WTC11 (cell line): ENCODE data around the gene GABRB3. TPM values are rescaled to one million over a fixed set of nuclear protein-coding genes. Genes with fewer than 3 reads are reported as not detected.

Experiments
- ATAC-seq: fragments of 200-7000 bp; cut with Tn5 transposase; 2 replicates; pipeline ENCODE4 v1.10.0; 2021; ENCODE audit warnings: mild to moderate bottlenecking, moderate library complexity
- CTCF ChIA-PET: fragments of 300-600 bp; sonication (Branson Sonifier 250); formaldehyde crosslinking; loops from one replicate; lab custom pipeline; 2021; ENCODE audit warnings: antibody characterized with exemption; lab: Charles Lee
- POLR2A ChIA-PET: fragments of 350-600 bp; sonication (Branson Sonifier 250); formaldehyde crosslinking; loops from one replicate; lab custom pipeline; 2021; ENCODE audit warnings: antibody characterized with exemption; lab: Charles Lee
- DNase-seq: peaks from one replicate; pipeline ENCODE4 v3.0.0; 2021; ENCODE audit warnings: low spot score
- H3K27ac Mint-ChIP-seq: 2 replicates; pipeline ENCODE4 v1.8.0; 2021; ENCODE audit warnings: mixed read lengths
- H3K27me3 Mint-ChIP-seq: 2 replicates; pipeline ENCODE4 v1.8.0; 2021; ENCODE audit warnings: low read depth, mild to moderate bottlenecking, moderate library complexity, mixed read lengths
- H3K36me3 Mint-ChIP-seq: 2 replicates; pipeline ENCODE4 v1.8.0; 2021; ENCODE audit warnings: mixed read lengths
- H3K4me1 Mint-ChIP-seq: 2 replicates; pipeline ENCODE4 v1.8.0; 2022; ENCODE audit warnings: mixed read lengths
- H3K4me3 Mint-ChIP-seq: 2 replicates; pipeline ENCODE4 v1.8.0; 2021; ENCODE audit warnings: mild to moderate bottlenecking, moderate library complexity, mixed read lengths
- H3K9me3 Mint-ChIP-seq: 2 replicates; pipeline ENCODE4 v1.8.0; 2021; ENCODE audit warnings: mixed read lengths
- ARID4B ChIP-seq: sonication (generic); formaldehyde crosslinking; IDR thresholded peaks from 2 replicates; pipeline ENCODE4 v1.8.0; 2023; ENCODE audit warnings: missing genetic modification reagents, mild to moderate bottlenecking, borderline replicate concordance
- ATF1 ChIP-seq: sonication (generic); formaldehyde crosslinking; IDR thresholded peaks from 2 replicates; pipeline ENCODE4 v1.8.1; 2023; ENCODE audit warnings: mild to moderate bottlenecking, moderate library complexity, missing genetic modification reagents
- ERG ChIP-seq: fragments of 250-450 bp; sonication (Bioruptor Pico); IDR thresholded peaks from 2 replicates; pipeline ENCODE4 v1.8.0; 2021; ENCODE audit warnings: mild to moderate bottlenecking
- FOXP4 ChIP-seq: sonication (generic); formaldehyde crosslinking; IDR thresholded peaks from 2 replicates; pipeline ENCODE4 v1.8.0; 2022; ENCODE audit warnings: mild to moderate bottlenecking, missing genetic modification reagents
- HMGA2 ChIP-seq: fragments of 250-450 bp; sonication (Bioruptor Pico); IDR thresholded peaks from 2 replicates; pipeline ENCODE4 v1.4.0; 2021; ENCODE audit warnings: mild to moderate bottlenecking, moderate library complexity
- MAX ChIP-seq: sonication (generic); formaldehyde crosslinking; IDR thresholded peaks from 2 replicates; pipeline ENCODE4 v1.8.0; 2022; ENCODE audit warnings: mild to moderate bottlenecking, missing genetic modification reagents
- NFE2L1 ChIP-seq: sonication (generic); formaldehyde crosslinking; IDR thresholded peaks from 2 replicates; pipeline ENCODE4 v1.8.1; 2023; ENCODE audit warnings: missing genetic modification reagents
- NR1H2 ChIP-seq: sonication (generic); formaldehyde crosslinking; IDR thresholded peaks from 2 replicates; pipeline ENCODE4 v1.9.0; 2021; ENCODE audit warnings: mild to moderate bottlenecking, moderate library complexity, missing genetic modification reagents
- PRRX2 ChIP-seq: fragments of 250-450 bp; sonication (Bioruptor Pico); IDR thresholded peaks from 2 replicates; pipeline ENCODE4 v1.8.0; 2021; ENCODE audit warnings: mild to moderate bottlenecking
- ZNF232 ChIP-seq: sonication (generic); formaldehyde crosslinking; IDR thresholded peaks from 2 replicates; pipeline ENCODE4 v1.8.0; 2022; ENCODE audit warnings: mild to moderate bottlenecking, missing genetic modification reagents
- ZNF671 ChIP-seq: fragments of 250-450 bp; sonication (Bioruptor Pico); IDR thresholded peaks from 2 replicates; pipeline ENCODE4 v1.8.0; 2021; ENCODE audit warnings: mild to moderate bottlenecking
- total RNA-seq: library from RNA; stranded (reverse); gene quantifications from 3 replicates; pipeline ENCODE4 v1.2.3, GENCODE V29; 2021
- TF ChIP-seq, protein P1 (sequence below): fragments of 250-450 bp; sonication (Bioruptor Pico); IDR thresholded peaks from 2 replicates; pipeline ENCODE4 v2.1.2; 2022; ENCODE audit warnings: mild to moderate bottlenecking, moderate library complexity
- TF ChIP-seq, protein P2 (sequence below): sonication (generic); formaldehyde crosslinking; conservative IDR thresholded peaks from 2 replicates; pipeline ENCODE4 v1.8.1; 2022; ENCODE audit warnings: mild to moderate bottlenecking, missing genetic modification reagents
- TF ChIP-seq, protein P3 (sequence below): sonication (generic); formaldehyde crosslinking; IDR thresholded peaks from 2 replicates; pipeline ENCODE4 v1.8.0; 2023; ENCODE audit warnings: mild to moderate bottlenecking, missing genetic modification reagents
- TF ChIP-seq, protein P4 (sequence below): sonication (generic); formaldehyde crosslinking; IDR thresholded peaks from 2 replicates; pipeline ENCODE4 v1.8.1; 2022; ENCODE audit warnings: mild to moderate bottlenecking, missing genetic modification reagents, moderate library complexity, borderline replicate concordance
- TF ChIP-seq, protein P5 (sequence below): sonication (generic); formaldehyde crosslinking; IDR thresholded peaks from 2 replicates; pipeline ENCODE4 v1.8.1; 2023; ENCODE audit warnings: mild to moderate bottlenecking, moderate library complexity, missing genetic modification reagents
- TF ChIP-seq, protein P6 (sequence below): fragments of 250-450 bp; sonication (Bioruptor Pico); IDR thresholded peaks from 2 replicates; pipeline ENCODE4 v1.9.0; 2021; ENCODE audit warnings: moderate library complexity, mild to moderate bottlenecking, inconsistent platforms, borderline replicate concordance

The GABRB3 gene
- total RNA-seq, 1 experiment from 2014 or later: 203 TPM

DNA sequence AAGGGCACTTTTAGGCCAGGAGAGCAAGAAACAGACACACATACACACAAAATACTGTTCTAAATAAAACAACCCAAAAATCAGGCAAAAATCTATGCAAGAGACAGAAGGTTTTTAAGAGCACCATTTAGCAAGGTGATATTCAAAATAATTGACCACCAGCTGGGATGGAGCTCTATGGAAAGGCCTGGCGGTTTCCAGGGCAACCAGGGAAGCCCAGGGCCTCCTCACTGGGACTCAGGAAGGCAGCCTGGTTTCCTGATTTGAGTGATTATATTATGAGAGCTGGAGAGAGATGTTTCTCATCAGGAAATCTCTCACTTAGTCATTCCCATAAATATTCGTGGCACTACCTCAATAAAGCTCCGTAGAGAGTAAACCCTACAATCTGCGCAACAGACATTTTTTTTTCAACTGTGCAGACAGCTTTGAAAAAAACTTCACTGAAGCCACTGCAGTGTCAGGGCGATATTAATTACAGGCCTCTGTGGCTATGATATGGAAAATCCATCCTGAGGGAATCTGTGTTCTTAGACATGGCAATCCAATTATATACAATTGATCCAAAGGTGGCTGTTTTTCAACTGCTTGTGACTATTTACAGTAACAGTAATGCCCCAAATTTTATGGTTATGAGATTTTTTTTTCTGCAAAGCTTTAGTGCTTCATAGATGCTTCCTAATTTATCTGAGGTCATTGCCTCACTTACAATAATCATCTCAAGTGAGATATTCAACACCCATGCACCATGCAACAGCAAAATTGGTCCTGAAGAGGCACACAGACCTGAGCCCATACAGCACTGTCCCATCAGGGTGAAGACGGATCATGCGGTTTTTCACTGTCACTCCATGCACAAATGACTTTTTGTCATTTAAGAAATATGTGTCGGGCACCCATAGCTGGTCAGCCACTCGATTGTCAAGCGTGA, 152.1 kb downstream of the GABRB3 start:
- peak; percentile 58 for ATAC-seq
- peak overlapping the region; percentile 73 for H3K27ac Mint-ChIP-seq
- POLR2A ChIA-PET: no interaction called here
- H3K4me3 Mint-ChIP-seq: peak overlapping the region; percentile 5; the same call in 1 of the 2 replicates
- DNase-seq: no peak
- H3K36me3 Mint-ChIP-seq: peaks cover 26% of the 10 kb centered on the region
- peaks cover 6% of the 10 kb centered on the region for H3K9me3 Mint-ChIP-seq
- CTCF ChIA-PET: interaction anchor here (1.4 to 1.8 kb wide), 2 partner anchors 8 to 218 kb away, joined by 5 to 7 read pairs; no protein-coding TSS in a partner anchor
- TF ChIP-seq ARID4B (CRISPR knock-in tag) (no peak), HMGA2 (CRISPR knock-in tag) (no peak), MAX (no peak), ATF1 (CRISPR knock-in tag) (no peak), ZNF671 (CRISPR knock-in tag) (no peak), PRRX2 (CRISPR knock-in tag) (no peak), ZNF232 (no peak), FOXP4 (no peak), NFE2L1 (CRISPR knock-in tag) (no peak), ERG (CRISPR knock-in tag) (no peak), NR1H2 (CRISPR knock-in tag) (no peak)
- TF ChIP-seq, protein P1, sequence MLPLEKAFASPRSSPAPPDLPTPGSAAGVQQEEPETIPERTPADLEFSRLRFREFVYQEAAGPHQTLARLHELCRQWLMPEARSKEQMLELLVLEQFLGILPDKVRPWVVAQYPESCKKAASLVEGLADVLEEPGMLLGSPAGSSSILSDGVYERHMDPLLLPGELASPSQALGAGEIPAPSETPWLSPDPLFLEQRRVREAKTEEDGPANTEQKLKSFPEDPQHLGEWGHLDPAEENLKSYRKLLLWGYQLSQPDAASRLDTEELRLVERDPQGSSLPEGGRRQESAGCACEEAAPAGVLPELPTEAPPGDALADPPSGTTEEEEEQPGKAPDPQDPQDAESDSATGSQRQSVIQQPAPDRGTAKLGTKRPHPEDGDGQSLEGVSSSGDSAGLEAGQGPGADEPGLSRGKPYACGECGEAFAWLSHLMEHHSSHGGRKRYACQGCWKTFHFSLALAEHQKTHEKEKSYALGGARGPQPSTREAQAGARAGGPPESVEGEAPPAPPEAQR: no peak
- TF ChIP-seq, protein P2, sequence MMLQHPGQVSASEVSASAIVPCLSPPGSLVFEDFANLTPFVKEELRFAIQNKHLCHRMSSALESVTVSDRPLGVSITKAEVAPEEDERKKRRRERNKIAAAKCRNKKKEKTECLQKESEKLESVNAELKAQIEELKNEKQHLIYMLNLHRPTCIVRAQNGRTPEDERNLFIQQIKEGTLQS (CRISPR knock-in tag): no peak
- TF ChIP-seq, protein P3, sequence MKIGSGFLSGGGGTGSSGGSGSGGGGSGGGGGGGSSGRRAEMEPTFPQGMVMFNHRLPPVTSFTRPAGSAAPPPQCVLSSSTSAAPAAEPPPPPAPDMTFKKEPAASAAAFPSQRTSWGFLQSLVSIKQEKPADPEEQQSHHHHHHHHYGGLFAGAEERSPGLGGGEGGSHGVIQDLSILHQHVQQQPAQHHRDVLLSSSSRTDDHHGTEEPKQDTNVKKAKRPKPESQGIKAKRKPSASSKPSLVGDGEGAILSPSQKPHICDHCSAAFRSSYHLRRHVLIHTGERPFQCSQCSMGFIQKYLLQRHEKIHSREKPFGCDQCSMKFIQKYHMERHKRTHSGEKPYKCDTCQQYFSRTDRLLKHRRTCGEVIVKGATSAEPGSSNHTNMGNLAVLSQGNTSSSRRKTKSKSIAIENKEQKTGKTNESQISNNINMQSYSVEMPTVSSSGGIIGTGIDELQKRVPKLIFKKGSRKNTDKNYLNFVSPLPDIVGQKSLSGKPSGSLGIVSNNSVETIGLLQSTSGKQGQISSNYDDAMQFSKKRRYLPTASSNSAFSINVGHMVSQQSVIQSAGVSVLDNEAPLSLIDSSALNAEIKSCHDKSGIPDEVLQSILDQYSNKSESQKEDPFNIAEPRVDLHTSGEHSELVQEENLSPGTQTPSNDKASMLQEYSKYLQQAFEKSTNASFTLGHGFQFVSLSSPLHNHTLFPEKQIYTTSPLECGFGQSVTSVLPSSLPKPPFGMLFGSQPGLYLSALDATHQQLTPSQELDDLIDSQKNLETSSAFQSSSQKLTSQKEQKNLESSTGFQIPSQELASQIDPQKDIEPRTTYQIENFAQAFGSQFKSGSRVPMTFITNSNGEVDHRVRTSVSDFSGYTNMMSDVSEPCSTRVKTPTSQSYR (CRISPR knock-in tag): no peak
- TF ChIP-seq, protein P4, sequence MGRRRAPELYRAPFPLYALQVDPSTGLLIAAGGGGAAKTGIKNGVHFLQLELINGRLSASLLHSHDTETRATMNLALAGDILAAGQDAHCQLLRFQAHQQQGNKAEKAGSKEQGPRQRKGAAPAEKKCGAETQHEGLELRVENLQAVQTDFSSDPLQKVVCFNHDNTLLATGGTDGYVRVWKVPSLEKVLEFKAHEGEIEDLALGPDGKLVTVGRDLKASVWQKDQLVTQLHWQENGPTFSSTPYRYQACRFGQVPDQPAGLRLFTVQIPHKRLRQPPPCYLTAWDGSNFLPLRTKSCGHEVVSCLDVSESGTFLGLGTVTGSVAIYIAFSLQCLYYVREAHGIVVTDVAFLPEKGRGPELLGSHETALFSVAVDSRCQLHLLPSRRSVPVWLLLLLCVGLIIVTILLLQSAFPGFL (CRISPR knock-in tag): no peak
- TF ChIP-seq, protein P5, sequence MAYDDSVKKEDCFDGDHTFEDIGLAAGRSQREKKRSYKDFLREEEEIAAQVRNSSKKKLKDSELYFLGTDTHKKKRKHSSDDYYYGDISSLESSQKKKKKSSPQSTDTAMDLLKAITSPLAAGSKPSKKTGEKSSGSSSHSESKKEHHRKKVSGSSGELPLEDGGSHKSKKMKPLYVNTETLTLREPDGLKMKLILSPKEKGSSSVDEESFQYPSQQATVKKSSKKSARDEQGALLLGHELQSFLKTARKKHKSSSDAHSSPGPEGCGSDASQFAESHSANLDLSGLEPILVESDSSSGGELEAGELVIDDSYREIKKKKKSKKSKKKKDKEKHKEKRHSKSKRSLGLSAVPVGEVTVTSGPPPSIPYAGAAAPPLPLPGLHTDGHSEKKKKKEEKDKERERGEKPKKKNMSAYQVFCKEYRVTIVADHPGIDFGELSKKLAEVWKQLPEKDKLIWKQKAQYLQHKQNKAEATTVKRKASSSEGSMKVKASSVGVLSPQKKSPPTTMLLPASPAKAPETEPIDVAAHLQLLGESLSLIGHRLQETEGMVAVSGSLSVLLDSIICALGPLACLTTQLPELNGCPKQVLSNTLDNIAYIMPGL (CRISPR knock-in tag): no peak
- TF ChIP-seq, protein P6, sequence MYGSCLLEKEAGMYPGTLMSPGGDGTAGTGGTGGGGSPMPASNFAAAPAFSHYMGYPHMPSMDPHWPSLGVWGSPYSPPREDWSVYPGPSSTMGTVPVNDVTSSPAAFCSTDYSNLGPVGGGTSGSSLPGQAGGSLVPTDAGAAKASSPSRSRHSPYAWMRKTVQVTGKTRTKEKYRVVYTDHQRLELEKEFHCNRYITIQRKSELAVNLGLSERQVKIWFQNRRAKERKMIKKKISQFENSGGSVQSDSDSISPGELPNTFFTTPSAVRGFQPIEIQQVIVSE (CRISPR knock-in tag): no peak
- TF ChIP-seq, all 79 proteins: peak for 0
- peaks cover 63% of the 10 kb centered on the region for H3K4me1 Mint-ChIP-seq
- H3K27me3 Mint-ChIP-seq: no peaks in the 10 kb centered on the region; the same call in 1 of the 2 replicates
